DMS 273 treated with DMSO at 0.1 percent for 48 hours (cell line): ENCODE measurements around the gene MRTFA.
"Not testable (repeated sequence)": the region's sequence is repeated elsewhere in the genome, so short reads cannot be mapped to it uniquely, and the experiment has no call there.

Source experiments
- DNase-seq: peaks from one replicate; lab custom pipeline; 2025; lab: John Stamatoyannopoulos, UW

MRTFA gene

DNA sequence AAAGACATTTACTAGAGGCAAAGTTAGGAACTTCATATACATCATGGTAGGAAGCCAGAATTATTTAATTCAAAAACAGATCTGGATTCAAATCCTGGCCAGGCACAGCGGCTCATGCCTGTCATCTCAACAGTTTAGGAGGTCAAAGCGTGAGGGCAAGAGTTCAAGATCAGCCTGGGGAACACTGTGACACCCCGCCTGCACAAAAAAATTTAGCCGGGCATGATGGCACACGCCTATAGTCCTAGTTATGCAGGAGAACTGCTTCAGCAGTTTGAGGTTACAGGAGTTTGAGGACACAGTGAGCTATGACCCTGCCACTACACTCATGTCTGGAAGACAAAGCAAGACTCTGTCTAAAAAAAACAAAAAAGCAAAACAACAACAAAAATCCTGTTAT is 8.9 kb downstream of the MRTFA start:
- DNase-seq: no peak

- no peak for DNase-seq
Observed at GRCh38 chr22:40626851-40627250, 9.7 kb downstream of the MRTFA start.

GRCh38 chr22:40625794-40626193 is 10.7 kb downstream of the MRTFA start:
- not testable (repeated sequence) for DNase-seq

GRCh38 chr22:40625281-40625680 is 11.2 kb downstream of the MRTFA start:
- not testable (repeated sequence) for DNase-seq

DNA sequence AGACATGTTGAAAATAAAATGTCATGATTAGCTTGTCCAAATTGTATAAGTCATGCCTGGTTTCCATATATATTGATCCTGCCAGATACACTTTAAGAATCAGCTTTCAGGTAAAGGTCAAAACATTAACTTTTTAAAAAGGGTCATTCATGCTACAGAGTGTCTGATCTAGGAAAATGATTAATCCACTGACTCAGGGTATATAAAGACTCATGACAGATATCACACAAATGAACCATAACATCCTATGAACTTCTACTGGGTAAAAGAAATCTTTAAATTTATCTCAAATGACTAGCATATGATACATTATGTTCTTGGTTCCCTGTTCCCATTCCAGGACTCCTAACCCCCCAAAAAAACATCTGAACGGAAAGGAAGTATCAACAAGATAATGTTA is 11.7 kb downstream of the MRTFA start:
- DNase-seq: no peak

DNA sequence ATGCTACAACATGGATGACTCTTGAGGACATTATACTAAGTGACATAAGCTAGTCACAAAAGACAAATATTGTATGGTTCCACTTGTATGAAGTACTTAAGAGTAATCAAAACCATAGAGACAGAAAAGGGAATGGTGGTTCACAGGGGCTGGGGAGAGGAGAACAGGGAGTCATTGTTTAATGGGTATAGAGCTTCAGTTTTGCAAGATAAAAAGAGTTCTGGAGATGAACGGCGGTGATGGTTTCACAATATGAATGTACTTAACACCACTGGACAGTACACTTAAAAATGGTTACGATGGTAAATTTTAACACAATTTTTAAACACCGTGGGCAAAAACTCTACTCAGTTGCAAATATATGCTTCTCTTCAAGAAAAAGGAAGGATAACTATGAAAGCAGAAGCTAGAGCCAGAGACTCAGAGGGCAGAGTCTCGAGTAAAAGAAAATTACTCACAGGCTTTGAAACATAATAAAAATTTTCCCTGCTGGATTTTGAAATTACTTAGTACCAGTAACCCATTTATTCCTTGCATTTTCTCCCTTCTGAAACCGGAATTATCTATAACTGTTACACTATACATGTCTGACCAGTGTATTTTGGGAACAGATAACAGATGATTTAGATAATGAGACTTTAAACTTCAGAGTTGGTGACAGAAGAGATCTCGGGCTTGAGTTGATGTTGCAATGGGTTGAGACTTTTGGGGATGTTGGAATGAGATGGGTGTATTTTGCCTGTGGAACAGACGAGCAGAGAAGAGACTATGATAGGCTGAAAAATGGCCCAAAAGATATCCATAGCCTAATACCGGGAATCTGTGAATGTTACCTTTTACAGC is 15.0 kb downstream of the MRTFA start:
- no peak for DNase-seq

DNA sequence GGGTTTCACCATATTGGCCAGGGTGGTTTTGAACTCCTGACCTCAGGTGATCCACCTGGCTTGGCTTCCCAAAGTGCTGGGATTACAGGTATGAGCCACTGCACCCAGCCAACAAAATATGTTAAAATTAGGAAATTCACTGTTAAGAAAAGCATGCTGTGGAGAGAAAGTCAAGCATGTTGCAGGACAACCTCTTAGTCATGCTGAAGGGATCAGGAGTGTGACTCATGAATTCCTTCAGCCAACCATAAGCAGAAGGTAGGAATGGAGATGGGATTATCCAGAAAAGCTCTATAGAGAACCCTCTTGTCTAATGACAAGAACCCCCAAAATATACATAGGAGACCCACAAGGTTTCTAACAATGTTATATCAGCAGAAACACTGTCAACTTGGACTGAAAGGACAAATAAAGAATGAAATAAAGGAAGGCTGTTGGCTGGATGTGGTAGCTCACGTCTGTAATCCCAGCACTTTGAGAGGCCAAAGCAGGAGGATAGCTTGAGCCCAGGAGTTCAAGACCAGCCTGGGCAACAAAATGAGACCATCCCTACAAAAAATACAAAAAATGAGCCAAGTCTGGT is 16.0 kb downstream of the MRTFA start:
- DNase-seq: no peak

GRCh38 chr22:40618400-40618799 is 18.1 kb downstream of the MRTFA start:
- DNase-seq: no peak

GRCh38 chr22:40616578-40616977 is 19.9 kb downstream of the MRTFA start:
- no peak for DNase-seq

DNA sequence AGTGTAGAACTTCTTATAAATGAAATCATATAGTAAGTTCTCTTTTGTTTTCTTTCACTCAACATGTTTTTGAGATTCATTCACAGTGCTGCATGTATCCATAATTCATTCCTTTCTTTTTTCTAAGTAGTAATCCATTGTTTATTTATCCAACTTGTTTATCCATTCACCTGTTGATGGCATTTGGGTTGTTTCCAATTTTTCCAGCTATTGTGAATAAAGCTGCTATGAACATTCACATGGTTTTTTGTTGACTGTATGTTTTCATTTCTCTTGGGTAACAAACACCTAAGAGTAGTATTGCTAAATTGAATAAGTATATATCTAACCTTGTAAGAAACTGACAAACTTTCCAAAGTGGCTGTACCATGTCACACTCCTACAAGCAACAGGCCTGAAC is 23.5 kb downstream of the MRTFA start:
- no peak for DNase-seq

DNA sequence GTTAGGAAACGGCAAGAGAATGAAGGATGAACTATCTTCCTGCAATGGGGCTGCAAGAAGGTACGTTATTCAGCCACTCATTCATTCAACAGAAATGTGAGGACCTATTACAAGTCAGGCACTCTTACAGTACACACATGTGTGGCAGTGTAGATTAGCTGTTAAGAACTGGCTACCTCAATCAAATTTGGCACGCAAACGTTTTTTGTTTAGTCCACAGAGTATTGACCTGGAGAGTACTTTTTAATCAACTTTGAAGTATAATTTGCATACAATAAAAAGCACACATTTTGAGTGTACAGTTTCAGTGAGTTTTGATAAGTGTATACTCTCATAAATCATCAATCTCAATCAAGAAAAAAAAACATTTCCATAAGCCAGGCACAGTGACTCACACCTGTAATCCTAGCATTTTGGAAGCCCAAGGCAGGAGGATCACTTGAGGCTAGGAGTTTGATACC is 24.2 kb downstream of the MRTFA start:
- DNase-seq: no peak

DNA sequence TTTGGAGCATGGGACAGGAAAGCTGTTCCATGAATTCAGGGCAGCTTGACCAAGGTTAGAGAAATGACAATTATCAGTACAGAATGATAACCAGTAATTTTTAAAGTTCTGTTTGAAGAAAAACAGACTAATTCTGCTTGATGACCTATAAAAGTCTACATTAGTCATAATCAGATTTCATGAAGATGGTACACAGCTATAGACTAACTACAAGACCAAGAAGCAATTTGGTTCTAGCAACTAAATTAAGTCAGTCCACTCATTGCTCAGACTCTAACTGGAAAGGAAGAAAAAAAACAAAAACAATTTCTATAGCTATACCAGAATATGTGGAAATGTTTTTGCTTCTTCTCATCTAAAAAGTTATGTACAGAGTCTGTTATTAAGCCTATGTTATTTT is 24.9 kb downstream of the MRTFA start:
- no peak for DNase-seq

DNA sequence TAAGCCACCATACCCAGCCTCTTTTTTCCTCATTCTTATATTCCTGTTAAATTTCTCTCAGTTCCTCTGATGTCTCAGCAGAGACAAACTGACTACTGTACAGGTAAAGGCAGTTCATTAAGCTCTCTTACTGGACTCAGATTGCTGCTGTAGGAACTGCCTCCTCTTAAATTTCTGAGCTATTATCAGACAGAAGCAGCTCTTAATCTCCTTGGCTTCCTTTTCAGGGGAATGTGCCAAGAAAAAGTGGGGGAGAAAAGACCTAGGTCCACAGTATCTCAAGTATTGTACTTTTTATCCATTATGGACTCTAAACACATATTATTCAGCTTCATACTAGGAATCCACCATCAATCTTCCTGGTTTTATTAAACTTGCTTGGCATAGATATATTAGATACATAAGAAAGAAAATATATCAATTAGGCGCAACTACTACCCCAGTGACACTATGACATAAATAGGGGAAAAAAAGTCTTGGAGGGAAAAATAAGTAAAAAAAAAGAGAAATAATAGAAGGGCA is 26.1 kb downstream of the MRTFA start:
- no peak for DNase-seq

- DNase-seq: no peak
Observed at GRCh38 chr22:40609216-40609615, 27.3 kb downstream of the MRTFA start.

- no peak for DNase-seq
Observed at GRCh38 chr22:40607506-40607905, 29.0 kb downstream of the MRTFA start.

DNA sequence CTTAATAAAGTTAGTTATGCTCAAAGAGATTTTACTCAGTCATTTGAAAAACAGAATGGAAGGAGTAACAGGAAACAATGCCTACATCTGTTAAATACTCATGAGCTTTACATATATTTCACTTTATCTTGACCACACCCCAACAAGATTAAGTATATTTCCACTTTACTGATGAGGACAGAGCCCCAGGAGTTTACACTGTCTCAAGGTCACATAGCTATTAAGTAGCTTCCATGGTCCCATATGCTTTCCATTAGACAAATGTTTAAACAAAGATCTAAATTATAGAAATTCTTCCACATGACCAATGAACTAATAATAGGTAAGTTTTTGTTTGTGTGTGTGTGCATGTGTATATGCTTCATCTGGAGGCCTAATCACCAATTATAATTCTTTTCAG is 30.2 kb downstream of the MRTFA start:
- DNase-seq: no peak

- no peak for DNase-seq
Observed at GRCh38 chr22:40605761-40606160, 30.8 kb downstream of the MRTFA start.

DNA sequence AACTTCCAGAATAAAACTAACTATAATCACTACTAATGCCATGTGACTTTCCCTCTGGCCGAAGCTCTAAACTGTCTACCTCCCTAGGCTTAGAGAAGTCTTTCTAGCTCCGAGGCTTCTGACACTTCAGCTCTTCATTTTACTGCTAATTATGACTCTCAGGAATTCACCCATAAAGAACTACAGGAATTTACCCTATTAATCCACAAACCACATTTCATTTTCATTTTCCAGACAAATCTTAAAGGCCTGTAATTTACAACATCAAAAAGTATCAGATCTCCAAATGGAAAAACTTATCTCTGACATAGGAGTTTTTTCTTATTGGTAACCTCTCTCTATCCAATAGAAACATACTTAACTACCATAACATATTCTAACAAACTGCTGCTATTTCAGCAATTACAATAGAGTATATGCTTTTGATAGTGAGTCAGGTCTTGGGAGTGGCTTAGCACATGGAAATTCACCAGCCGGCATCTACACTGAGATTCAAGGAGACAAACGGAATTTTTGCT is 33.4 kb downstream of the MRTFA start:
- DNase-seq: no peak

- no peak for DNase-seq
Observed at GRCh38 chr22:40602231-40602630, 34.3 kb downstream of the MRTFA start.

DNA sequence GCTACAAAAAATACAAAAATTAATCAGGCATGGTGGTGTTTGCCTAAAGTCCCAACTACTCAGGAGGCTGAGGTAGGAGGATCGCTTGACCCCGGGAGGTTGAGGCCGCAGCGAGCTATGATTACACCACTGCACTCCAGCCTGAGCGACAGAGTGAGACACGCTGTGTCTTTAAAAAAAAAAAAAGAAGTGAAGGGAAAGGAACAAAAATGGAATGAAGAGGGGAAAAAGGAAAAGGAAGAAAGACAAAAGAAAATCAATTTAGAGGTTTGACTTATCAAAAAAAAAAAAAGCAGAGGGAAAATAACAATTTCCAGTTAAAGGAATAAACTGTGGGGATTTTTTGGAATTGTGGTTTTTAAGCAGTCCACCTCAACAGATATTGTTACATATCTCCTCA is 36.8 kb downstream of the MRTFA start:
- DNase-seq: no peak

- not testable (repeated sequence) for DNase-seq
Observed at GRCh38 chr22:40598712-40599111, 37.8 kb downstream of the MRTFA start.

- no peak for DNase-seq
Observed at GRCh38 chr22:40597526-40598430, 38.7 kb downstream of the MRTFA start.
